A549 treated with ZK216348 at 1 μM for 4 hours (cell line): ENCODE measurements around the gene C9orf78. TPM values are rescaled to one million over a fixed set of nuclear protein-coding genes. Genes with fewer than 3 reads are reported as not detected.

Source experiments
- total RNA-seq: library from RNA; stranded (reverse); fragments of 200-300 nt; extraction: Qiagen RNA extraction; gene quantifications from 5 replicates; pipeline ENCODE4 v1.2.3, GENCODE V29; 2022; ENCODE audit warnings: low read depth

Gene C9orf78, protein sequence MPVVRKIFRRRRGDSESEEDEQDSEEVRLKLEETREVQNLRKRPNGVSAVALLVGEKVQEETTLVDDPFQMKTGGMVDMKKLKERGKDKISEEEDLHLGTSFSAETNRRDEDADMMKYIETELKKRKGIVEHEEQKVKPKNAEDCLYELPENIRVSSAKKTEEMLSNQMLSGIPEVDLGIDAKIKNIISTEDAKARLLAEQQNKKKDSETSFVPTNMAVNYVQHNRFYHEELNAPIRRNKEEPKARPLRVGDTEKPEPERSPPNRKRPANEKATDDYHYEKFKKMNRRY
- 49.5 to 64.6 TPM (median 52.2 TPM) in 5 replicates for total RNA-seq

DNA sequence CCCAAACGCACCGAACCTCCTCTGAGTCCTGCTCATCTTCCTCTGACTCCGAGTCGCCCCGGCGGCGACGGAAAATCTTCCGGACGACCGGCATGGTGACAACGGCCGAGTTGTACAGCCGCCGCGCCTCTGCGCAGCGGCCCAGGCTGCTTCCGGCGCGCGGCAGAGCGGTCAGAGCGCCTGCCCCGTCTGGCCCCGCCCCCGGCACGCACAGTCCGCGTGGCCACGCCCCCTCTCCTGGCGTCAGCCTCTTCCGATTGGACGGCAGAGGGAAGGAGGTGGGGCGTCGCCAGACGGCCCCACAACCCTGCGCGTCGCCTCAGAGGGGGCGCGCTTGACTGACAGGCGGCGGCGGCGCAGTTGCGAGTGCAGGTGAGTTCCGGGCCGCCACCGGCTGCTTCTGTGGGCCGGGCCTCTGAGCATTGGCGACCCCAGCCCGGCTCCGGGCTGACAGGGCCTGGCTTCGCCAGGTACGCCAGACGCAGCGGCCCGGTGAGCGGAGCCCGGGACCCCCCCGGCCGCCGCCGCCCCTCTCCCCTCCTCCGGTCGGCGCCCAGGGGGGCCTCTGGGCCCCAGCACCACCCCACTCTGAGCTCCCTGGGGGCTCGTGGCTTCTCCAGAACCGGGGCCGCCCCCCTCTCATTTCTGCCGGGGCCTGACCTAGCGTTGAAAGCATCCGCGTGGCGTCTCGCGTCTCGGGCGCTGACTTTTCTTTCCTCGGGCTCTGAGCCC is at the start of gene C9orf78, which contains the start of gene USP20:
Gene C9orf78, minus strand, starts transcription at position 148 of the 732 bp plus-strand sequence. Its CDS starts 54 bp downstream, at position 94.
Gene USP20, plus strand, starts transcription at position 331 of the 732 bp plus-strand sequence. CDS start 17,098 bp downstream, outside the sequence.

DNA sequence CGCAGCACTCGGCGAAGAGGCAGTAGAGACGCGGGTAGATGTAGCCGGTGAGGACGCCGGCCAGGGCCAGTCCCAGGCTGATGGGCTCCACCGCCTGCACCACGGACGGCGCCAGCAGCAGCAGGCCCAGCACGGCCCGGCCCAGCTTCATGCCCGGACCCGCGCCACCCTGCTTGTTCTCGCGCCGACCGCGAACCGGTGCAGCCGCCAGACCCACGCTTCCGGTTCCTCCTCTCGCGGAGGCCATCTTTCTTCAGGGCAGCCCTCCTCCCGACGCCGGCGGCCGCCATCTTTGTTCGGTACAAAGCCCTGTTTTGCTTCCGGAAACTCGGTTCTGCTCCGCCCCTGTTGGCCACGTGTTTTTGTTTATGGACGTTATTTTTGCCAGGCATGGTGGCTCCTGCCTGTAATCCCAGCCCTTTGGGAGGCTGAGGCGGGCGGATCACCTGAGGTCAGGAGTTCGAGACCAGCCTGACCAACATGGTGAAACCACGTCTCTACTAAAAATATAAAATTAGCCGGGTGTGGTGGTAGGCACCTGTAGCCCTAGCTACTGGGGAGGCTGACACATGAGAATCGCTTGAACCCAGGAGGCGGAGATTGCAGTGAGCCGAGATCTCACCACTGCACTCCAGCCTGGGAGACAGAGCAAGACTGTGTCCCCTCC is 11.0 kb downstream of the C9orf78 start, which contains the start of gene TOR1A:
Gene TOR1A, minus strand, starts transcription at position 202 of the 667 bp plus-strand sequence. Its CDS starts 51 bp downstream, at position 151.

DNA sequence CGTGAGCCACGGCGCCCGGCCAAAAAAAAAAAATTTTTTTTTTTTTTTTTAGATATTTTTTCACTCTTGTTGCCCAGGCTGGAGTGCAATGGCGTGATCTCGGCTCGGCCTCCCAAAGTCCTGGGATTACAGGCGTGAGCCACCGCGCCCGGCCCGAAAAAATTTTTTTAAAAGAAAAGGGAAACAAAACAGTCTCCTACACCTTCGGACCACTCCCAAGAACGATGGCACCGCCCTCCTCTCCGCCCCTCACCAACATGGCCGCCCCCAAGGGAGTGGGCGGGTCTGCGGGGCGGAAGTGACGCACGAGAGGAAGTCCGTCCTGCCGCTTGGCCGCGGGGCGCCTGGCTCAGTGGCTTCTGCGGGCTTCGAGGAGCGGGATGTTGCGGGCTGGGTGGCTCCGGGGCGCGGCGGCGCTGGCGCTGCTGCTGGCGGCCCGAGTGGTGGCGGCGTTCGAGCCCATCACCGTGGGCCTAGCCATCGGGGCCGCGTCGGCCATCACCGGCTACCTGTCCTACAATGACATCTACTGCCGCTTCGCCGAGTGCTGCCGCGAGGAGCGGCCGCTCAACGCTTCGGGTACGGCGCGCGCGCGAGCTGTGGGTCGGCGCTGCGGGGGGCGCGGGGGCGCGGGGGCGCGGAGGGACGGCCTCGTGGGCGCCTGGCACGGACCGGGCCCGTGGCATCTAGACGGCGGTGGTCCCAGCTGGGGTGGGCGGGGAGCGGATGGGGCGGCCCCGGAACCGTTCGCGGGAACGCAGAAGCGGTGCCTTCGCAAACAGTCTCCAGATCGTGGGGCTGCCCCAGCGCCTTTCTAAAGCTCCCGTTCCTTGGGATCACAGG is 32.0 kb downstream of the C9orf78 start, which contains the start of gene TOR1B:
Gene TOR1B, plus strand, starts transcription at position 352 of the 843 bp plus-strand sequence. Its CDS starts 29 bp downstream, at position 381.

Other genes starting within 250 kb of the C9orf78 start
- gene C9orf50, start 214.2 kb downstream of the C9orf78 start, total RNA-seq, result not detected in 5 replicates
- gene NTMT1, start 209.1 kb downstream of the C9orf78 start, total RNA-seq, result 71.6 to 104 TPM (median 93.0 TPM) in 5 replicates
- gene ASB6, start 193.1 kb downstream of the C9orf78 start, total RNA-seq, result 16.9 to 26.8 TPM (median 25.8 TPM) in 5 replicates
- gene PRRX2, start 169.6 kb downstream of the C9orf78 start, total RNA-seq, result 3.6 to 12.5 TPM (median 11.3 TPM) in 5 replicates
- gene PTGES, start 82.2 kb downstream of the C9orf78 start, total RNA-seq, result 117 to 168 TPM (median 139 TPM) in 5 replicates
- 21.3 to 25.8 TPM (median 24.3 TPM) in 5 replicates for gene TOR1B, start 32.1 kb downstream of the C9orf78 start, total RNA-seq
- 55.8 to 62.4 TPM (median 60.4 TPM) in 5 replicates for gene TOR1A, start 11.1 kb downstream of the C9orf78 start, total RNA-seq
- 5.1 to 6.1 TPM (median 5.4 TPM) in 5 replicates for gene USP20, start 183 bp upstream of the C9orf78 start, total RNA-seq
- gene FNBP1, start 207.9 kb upstream of the C9orf78 start, total RNA-seq, result 11.6 to 15.5 TPM (median 13.8 TPM) in 5 replicates
- 23.5 to 30.6 TPM (median 26.8 TPM) in 5 replicates for gene GPR107, start 218.6 kb upstream of the C9orf78 start, total RNA-seq